GM18868 (cell line): ENCODE data around the gene NFAT5.
"Not testable (repeated sequence)": the region's sequence is repeated elsewhere in the genome, so short reads cannot be mapped to it uniquely, and the experiment has no call there.

Experiments
- ATAC-seq: cut with Tn5 transposase; IDR thresholded peaks from one replicate; pipeline ENCODE4 v1.9.1; 2021; ENCODE audit warnings: mild to moderate bottlenecking, moderate library complexity; ENCODE audit not compliant: unreplicated experiment

Gene NFAT5

DNA sequence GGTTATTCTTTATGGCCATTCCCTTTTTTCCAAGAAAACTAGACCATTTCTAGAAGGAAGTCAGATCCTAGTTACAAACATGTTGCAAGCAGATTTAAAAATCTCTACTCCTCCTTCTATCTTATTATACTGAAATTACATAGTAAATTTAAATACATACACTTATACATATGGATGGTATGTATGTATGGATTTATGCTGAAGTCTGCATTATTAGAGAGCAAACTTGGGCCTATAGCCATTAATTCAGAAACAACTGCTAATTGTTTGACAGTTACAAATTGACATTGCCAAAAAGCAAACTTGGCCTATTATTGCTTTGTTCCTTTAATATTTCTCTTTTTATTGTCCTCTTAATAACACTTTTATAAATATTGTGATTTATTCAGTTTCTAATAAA, 67.1 kb downstream of the NFAT5 start:
- ATAC-seq = no peak

DNA sequence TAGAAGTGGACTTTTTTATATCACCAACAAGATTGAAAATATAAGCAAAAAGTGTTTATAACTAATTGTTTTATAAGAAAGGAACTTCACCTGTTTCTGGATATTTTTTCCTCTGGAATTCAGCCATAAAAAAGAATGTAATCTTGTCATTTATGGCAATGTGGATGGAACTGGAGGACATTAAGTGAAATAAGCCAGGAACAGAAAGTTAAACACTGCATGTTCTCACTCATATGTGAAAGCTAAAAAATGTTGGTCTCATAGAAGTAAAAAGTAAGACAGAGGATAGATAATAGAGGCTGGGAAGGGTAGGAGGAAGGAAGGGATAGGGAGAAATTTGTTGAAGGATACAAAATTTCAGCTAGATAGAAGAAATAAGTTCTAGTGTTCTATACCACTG, 67.6 kb downstream of the NFAT5 start:
- ATAC-seq = no peak

DNA sequence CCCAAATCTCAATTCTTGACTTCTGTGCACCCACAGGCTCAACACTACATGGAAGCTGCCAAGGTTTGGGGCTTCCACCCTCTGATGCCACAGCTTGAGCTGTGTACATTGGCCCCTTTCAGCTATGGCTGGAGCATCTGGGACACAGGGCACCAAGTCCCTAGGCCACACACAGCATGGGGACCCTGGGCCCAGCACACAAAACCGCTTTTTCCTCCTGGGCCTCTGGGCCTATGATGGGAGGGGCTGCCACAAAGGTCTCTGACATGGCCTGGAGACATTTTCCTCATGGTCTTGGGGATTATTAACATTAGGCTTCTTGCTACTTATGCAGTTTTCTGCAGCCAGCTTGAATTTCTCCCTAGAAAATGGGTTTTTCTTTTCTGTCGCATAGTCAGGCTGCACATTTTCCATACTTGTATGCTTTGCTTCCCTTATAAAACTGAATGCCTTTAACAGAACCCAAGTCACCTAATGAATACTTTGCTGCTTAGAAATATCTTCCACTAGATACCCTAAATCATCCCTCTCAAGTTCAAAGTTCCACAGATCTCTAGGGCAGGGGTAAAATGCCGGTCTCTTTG, 70.9 kb downstream of the NFAT5 start:
- ATAC-seq = not testable (repeated sequence)

DNA sequence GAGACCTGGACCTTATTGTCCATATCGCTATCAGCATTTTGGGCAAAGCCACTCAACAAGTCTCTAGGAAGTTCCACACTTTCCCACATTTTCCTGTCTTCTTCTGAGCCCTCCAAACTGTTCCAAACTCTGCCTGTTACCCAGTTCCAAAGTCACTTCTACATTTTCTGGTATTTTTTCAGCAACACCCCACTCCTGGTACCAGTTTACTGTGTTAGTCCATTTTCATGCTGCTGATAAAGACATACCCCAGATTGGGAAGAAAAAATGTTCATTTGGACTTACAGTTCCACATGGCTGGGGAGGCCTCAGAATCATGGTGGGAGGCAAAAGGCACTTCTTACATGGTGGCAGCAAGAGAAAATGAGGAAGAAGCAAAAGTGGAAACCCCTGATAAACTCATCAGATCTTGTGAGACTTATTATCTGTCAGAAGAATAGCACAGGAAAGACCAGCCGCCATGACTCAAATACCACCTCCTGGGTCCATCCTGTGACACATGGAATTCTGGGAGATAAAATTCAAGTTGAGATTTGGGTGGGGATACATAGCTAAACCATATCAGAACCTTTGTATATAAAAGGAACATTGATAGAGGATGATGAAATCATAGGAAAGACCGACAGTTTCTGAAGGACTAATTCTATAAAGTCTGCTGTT, 71.6 kb downstream of the NFAT5 start:
- ATAC-seq = not testable (repeated sequence)

DNA sequence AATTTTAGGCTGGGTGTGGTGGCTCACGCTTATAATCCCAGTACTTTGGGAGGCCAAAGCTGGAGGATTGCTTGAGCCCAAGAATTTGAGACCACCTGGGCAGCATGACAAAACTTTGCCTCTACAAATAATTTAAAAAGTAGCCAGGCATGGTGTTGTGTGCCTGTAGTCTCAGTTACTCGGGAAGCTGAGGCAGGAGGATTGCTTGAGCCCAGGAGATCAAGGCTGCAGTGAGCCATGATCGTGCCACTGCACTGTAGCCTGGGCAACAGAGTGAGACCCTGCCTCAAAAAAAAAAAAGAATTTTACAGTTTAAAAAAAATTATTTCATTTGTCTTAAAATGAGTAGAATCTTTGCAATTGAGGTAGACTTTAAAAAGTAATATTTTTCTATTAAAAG, 78.2 kb downstream of the NFAT5 start:
- ATAC-seq = not testable (repeated sequence)

DNA sequence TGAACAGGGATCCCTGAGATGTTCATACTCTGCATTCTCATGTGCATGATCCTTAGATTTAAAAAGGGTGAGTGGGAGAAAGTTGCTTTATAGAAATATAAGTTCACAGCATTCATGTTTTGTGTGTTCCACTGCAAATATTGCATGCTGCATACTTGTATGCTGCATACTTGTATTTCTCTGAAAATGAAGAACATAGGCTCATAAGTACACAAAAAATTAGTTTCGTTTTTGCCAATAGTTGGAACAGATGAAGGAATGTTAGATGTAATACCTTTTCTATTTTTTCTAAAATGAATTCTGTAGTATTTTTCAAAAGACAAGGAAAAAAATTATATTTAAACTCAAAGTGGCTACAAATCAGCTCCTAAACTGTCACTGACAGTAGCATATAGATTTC, 79.0 kb downstream of the NFAT5 start:
- ATAC-seq = no peak

DNA sequence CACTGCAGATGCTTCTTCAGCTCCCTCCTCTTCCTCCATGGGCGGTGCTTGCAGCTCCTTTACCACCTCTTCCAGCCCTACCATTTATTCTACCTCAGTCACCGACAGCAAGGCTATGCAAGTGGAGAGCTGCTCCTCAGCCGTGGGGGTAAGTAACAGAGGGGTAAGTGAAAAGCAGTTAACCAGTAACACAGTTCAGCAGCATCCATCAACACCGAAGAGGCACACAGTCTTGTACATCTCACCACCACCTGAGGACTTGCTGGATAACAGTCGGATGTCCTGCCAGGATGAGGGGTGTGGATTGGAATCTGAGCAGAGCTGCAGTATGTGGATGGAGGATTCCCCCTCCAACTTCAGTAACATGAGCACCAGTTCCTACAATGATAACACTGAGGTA, 81.3 kb downstream of the NFAT5 start:
- no peak for ATAC-seq

DNA sequence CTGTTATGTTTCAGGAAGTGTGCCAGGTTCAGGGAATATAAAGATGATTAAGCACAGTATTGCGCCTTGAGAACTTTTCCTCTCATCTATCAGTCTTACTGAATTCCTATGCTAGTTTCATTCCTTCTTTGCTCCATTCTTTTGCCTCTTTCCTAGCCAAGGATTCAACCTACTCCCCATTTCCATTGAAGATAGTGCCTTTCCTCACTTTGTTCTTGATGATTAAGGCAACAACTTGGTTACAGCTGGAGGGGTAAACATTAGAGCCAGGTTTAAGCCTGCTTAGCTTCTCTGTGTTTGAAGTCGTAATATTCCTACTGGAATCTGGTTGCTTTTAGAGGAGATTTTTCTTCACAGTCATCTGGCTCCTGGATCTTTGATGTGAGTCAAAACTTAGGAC, 85.5 kb downstream of the NFAT5 start:
- no peak for ATAC-seq

DNA sequence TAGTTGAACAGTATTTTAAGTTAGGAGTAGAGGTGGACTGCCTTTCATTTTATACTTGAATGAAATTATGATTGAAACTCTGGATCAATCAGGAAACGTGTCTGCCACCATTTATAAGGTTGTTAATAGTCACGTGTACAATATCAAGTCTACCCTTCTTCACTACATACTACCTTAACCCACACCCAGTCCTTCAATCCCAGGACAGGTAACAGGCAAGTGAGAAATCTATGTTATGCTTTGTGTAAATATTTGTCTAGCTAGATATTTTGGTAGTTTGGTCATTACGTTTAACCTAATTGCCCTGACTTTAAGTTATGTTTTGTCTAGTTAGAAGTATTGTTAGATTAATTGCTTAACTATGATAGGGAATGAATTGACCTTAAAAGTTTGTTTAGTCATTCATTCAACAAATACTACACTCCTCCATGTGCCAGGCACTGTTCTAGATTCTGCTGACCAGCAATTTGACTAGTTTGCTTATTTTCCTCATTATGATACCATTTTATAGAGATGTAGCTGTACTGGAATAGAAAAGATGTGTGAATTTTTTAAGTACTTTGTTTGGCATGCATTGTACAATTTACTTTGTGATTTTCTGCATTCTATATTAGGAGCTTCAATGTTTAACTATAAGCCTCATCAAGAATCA, 88.6 kb downstream of the NFAT5 start:
- ATAC-seq = no peak

DNA sequence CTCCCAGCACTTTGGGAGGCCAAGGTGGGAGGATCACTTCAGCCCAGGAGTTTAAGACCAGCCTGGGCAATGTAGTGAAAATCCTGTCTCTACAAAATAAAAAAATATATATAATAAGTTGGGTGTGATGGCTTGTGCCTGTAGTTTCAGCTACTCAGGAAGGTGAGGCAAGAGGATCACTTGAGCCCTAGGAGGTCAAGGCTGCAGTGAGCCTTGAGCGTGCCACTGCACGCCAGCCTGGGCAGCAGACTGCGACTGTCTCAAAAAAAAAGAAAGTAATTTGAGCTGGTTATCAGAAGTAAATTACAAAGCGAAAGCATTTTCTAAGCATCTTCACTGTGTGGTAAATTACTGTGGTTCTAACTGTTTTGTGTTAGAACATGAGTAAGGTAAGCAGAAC, 94.4 kb downstream of the NFAT5 start:
- ATAC-seq = no peak

DNA sequence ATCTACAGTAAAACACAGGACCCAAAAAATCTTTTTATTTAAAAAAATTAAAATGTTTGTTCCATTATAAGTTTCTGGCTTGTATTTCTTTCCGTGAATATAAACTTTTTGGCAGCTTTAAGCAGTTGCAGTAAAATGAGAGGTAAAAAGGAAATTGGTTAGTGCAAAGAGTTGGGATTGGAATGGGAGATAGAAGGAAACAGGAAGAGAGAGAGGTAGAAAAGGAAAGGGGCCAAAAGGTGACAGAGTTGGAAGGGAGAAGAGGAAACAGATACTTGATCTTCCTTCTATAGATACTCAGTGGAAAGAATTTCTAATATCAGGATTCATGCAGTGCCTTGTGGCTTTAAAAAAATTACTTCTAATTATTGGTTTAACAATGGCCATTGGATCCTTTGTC, 97.1 kb downstream of the NFAT5 start:
- no peak for ATAC-seq

DNA sequence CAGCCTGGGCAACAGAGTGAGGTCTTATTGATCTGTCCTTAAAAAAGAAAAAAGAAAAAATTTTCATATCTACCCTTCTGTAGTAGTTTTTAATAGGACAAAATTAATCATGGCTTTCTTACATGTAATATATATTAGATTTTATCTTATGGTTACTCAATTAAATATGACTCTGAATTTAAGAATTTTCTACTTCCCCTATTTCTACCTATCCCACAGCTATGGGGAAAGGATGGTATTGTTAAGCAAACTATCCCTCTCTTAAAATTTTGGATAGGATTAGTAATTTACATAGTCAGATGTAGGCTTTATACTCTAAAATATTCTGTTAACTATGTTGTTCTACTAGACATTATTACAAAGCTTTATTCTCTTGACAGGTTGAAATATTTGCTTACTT, 98.1 kb downstream of the NFAT5 start:
- no peak for ATAC-seq

DNA sequence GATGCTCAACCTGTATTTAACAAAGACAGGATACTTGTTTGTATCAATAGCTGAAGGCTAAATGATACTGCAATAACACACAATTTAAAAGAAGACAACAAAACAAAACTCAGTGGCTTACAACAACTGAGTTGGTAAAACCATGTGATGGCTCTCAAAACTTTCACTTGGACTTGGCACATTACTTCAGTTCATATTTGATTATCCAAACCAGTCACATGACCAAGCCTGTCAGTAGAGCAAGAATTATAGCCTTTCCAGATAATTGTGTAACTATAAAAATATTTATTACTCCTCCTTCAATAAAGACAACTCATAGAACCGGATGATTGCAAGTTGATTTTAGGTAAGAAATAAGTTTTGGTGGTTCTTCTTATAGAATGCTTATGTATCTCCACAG, 103.8 kb downstream of the NFAT5 start:
- ATAC-seq = no peak

DNA sequence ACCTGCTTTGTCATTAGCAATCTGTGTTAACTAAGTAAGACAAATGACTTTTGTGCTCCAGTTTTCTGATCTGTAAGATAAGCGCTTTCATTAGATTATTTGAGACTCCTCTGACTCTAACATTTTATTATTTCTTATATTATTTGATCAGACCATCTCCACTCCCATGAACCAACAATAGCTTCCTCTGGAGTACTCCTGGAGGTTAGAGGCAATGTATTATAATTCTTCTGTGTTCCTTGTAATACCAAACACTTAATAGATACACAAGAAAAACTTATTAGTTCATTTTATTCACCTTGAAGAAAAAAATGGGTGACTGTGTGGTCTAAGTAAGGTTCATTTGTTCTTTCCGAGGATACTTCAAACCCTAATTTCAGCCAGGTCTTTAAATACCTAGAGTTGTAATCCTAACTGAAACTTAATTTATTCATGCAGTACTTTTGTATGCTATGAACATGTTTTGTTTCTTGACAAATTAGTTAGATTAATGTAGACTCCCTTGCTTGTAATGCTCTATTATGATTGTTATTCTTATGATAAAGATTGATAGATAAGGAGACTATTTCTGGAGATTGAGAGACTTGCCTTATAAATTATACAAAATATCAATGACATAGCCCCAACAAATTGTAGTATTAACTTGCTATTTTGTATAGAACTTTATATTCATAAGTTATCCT, 106.7 kb downstream of the NFAT5 start:
- no peak for ATAC-seq

DNA sequence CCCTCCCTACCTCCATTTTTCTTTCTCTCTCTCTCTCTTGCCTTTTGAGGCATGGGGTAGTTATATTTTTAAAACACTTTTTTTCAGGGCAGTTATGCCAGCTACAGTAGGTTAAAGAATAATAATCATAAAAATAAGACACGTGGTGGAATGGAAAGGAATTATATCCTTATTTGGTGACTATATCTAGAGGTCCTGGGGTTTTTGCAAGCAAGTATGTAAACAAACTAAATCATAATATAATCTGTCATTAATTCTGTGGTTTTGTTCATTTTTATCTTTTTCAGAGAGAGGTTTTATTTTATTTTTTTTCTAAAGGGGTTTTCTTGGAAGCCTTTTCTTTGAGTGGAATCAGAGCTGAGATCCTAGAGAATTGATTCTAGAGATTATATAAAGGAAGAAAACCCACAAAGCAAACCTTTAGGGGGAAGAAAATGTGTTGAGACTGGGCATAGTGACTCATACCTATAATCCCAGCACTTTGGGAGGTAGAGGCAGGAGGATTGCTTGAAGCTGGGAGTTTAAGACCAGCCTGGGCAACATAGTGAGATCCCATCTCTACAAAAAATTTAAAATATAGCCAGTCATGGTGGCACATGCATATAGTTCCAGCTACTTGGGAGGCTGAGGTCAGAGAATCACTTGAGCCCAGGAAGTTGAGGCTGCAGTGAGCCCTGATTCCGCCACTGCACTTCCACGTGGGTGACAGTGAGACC, 107.4 kb downstream of the NFAT5 start:
- ATAC-seq = no peak

DNA sequence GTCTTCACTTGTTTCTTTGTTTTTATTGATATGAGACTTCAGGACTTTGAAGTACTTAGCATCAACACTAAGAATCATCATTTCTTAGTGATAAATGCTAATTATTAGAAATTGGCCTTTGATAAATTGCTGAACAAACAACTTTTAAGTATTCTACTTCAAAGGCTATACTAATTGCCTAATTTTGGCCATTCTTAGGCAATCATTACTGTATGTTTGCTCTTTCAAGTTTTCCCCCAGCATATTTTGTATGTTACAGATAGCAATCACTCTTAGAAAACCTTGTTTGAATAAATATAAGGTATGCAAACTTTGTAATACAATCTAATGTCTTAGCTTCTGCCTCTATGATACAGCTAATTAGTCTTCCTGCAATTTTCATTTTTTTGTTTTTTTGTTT, 114.6 kb downstream of the NFAT5 start:
- no peak for ATAC-seq

DNA sequence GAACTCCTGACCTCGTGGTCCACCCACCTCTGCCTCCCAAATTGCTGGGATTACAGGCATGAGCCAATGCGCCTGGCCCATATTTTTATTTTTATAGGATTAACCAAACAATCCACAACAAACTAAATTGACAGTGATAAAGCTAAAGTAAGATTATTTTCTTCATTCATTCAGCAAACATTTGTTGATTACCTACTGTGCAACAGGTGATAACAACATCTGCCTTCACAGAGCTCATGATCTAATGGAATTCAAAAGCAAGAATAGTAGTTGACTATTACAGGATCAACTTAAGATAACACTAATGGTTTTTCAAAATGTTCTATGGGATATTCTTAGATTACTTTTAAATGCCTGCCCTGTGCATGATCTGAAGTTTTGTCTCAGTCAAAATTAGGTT, 122.8 kb downstream of the NFAT5 start:
- no peak for ATAC-seq

DNA sequence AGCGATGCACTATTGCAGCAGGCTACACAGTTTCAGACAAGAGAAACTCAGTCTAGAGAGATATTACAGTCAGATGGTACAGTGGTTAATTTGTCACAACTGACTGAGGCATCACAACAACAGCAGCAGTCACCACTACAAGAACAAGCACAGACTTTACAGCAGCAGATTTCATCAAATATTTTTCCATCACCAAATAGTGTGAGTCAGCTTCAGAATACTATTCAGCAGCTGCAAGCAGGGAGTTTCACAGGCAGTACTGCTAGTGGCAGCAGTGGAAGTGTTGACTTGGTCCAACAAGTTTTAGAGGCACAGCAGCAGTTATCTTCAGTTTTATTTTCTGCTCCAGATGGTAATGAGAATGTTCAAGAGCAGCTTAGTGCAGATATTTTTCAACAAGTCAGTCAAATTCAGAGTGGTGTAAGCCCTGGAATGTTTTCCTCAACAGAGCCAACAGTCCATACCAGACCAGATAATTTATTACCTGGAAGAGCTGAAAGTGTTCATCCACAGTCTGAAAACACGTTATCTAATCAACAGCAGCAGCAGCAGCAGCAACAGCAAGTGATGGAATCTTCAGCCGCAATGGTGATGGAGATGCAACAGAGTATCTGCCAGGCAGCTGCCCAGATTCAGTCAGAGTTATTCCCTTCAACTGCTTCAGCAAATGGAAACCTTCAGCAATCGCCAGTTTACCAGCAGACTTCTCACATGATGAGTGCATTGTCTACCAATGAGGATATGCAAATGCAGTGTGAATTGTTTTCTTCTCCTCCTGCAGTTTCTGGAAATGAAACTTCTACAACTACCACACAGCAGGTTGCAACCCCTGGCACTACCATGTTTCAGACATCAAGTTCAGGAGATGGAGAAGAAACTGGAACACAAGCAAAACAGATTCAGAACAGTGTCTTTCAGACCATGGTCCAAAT, 126.5 kb downstream of the NFAT5 start:
- no peak for ATAC-seq

DNA sequence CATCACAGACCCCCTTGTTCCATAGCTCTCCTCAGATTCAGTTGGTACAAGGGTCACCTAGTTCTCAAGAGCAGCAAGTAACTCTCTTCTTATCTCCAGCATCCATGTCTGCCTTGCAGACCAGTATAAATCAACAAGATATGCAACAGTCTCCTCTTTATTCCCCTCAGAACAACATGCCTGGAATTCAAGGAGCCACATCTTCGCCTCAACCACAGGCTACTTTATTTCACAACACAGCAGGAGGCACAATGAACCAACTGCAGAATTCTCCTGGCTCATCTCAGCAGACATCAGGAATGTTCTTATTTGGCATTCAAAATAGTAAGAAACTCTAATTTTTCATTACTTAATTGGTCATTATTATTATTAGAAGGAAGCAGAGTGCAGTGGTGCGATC, 128.2 kb downstream of the NFAT5 start:
- ATAC-seq = no peak

DNA sequence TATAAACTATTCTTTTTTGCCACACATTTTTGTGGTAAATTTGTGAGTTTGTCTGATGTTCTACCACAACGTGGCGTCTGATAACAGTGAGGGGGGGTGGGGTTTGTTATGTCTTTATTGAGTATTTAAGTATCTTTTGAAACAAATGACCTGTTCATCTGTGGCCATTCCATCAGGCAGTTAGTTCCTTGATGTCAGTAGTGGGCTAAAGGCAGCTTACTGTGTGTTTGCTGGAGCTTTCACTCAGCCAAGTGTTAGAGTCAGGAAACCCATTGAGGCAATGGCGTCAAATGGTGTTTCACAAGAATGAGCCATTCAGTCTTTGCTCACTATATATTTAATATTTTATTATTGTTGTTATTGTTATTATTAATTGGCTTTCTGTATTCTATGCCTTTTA, 132.6 kb downstream of the NFAT5 start:
- no peak for ATAC-seq
